Kidney epithelial cell (primary cell): Measurements from ENCODE around the gene INTS1. TPM values are rescaled to one million over a fixed set of nuclear protein-coding genes. Genes with fewer than 3 reads are reported as not detected.

ENCODE experiments used
- DNase-seq: peaks from one replicate; pipeline ENCODE4 v3.0.0-alpha.2; 2010; ENCODE audit warnings: low read depth
- H3K27me3 ChIP-seq: 2 replicates; pipeline ENCODE4 v1.6.0; 2011; ENCODE audit warnings: low read length; ENCODE audit not compliant: control insufficient read depth, insufficient read depth
- H3K36me3 ChIP-seq: 2 replicates; pipeline ENCODE4 v1.5.1; 2011; ENCODE audit warnings: low read length; ENCODE audit not compliant: control insufficient read depth, insufficient read depth
- H3K4me3 ChIP-seq: 2 replicates; pipeline ENCODE4 v1.5.1; 2011; ENCODE audit warnings: low read depth, mild to moderate bottlenecking, control low read depth, low read length
- CTCF ChIP-seq: IDR thresholded peaks from 2 replicates; pipeline ENCODE4 v1.5.1; 2011; ENCODE audit warnings: mild to moderate bottlenecking, moderate library complexity, low read length, control low read depth, inconsistent platforms; ENCODE audit not compliant: insufficient read depth, poor library complexity, severe bottlenecking
- total RNA-seq: library from RNA; depleted of rRNA; stranded (reverse); fragments of >200 nt; gene quantifications from 2 replicates; pipeline ENCODE4 v1.2.3, GENCODE V29; 2015

Gene INTS1
- total RNA-seq, 1 donor from 2014 or later = 84.3 TPM

- Histone ChIP-seq H3K4me3 (no peak overlapping the region), H3K27me3 (no peaks in the 10 kb centered on the region), H3K36me3 (no peaks in the 10 kb centered on the region)
- DNase-seq = no peak
- TF ChIP-seq CTCF = no peak
These were observed 52.0 kb downstream of the INTS1 start for GRCh38 chr7:1452205-1452604.

GRCh38 chr7:1450987-1451386, 53.2 kb downstream of the INTS1 start:
- no peak for DNase-seq
- H3K4me3 ChIP-seq = no peak overlapping the region
- H3K27me3 ChIP-seq = no peaks in the 10 kb centered on the region
- TF ChIP-seq CTCF = no peak
- H3K36me3 ChIP-seq = no peaks in the 10 kb centered on the region

GRCh38 chr7:1450431-1450830, 53.8 kb downstream of the INTS1 start:
- Histone ChIP-seq H3K4me3 (no peak overlapping the region), H3K36me3 (no peaks in the 10 kb centered on the region), H3K27me3 (no peaks in the 10 kb centered on the region)
- TF ChIP-seq CTCF = no peak
- DNase-seq = no peak

- TF ChIP-seq CTCF = no peak
- no peaks in the 10 kb centered on the region for H3K36me3 ChIP-seq
- DNase-seq = no peak
- no peaks in the 10 kb centered on the region for H3K27me3 ChIP-seq
- no peak overlapping the region for H3K4me3 ChIP-seq
These were observed 54.2 kb downstream of the INTS1 start for GRCh38 chr7:1449951-1450350.

GRCh38 chr7:1449501-1449900, 54.7 kb downstream of the INTS1 start:
- Histone ChIP-seq H3K4me3 (no peak overlapping the region), H3K27me3 (no peaks in the 10 kb centered on the region), H3K36me3 (no peaks in the 10 kb centered on the region)
- DNase-seq = no peak
- no peak for TF ChIP-seq CTCF

- no peaks in the 10 kb centered on the region for H3K27me3 ChIP-seq
- no peak for TF ChIP-seq CTCF
- H3K36me3 ChIP-seq = no peaks in the 10 kb centered on the region
- H3K4me3 ChIP-seq = no peak overlapping the region
- DNase-seq = no peak
These were observed 55.2 kb downstream of the INTS1 start for GRCh38 chr7:1448958-1449357.
